Endodermal cell (in vitro differentiated cells): ENCODE results near the gene RASSF4. TPM values are rescaled to one million over a fixed set of nuclear protein-coding genes. Genes with fewer than 3 reads are reported as not detected.

Source experiments
- DNase-seq: peaks from one replicate; pipeline ENCODE4 v3.0.0-alpha.2; 2017
- H3K27ac ChIP-seq: 2 replicates; pipeline ENCODE4 v1.5.1; 2013; ENCODE audit warnings: mild to moderate bottlenecking, low read depth, low read length, moderate library complexity
- H3K27me3 ChIP-seq: 2 replicates; pipeline ENCODE4 v1.6.1; 2013; ENCODE audit warnings: mild to moderate bottlenecking, low read length, moderate library complexity; ENCODE audit not compliant: insufficient read depth, control insufficient read depth, poor library complexity, severe bottlenecking
- H3K36me3 ChIP-seq: 2 replicates; pipeline ENCODE4 v1.7.0; 2013; ENCODE audit warnings: mild to moderate bottlenecking, low read length, moderate library complexity; ENCODE audit not compliant: control insufficient read depth, insufficient read depth
- H3K4me1 ChIP-seq: one replicate; pipeline ENCODE4 v1.7.0; 2013; ENCODE audit warnings: low read length; ENCODE audit not compliant: control insufficient read depth, insufficient read depth
- H3K4me3 ChIP-seq: 2 replicates; pipeline ENCODE4 v1.5.1; 2013; ENCODE audit warnings: mild to moderate bottlenecking, low read length, moderate library complexity
- H3K9ac ChIP-seq: 2 replicates; pipeline ENCODE4 v1.6.1; 2013; ENCODE audit warnings: mild to moderate bottlenecking, low read length, moderate library complexity; ENCODE audit not compliant: poor library complexity, severe bottlenecking; ENCODE audit errors: extremely low read depth
- H3K9me3 ChIP-seq: 2 replicates; pipeline ENCODE4 v1.6.1; 2013; ENCODE audit warnings: mild to moderate bottlenecking, low read length, moderate library complexity; ENCODE audit not compliant: control insufficient read depth
- H3K27ac Mint-ChIP-seq: 2 replicates; pipeline ENCODE4 v1.8.0; 2020; ENCODE audit warnings: mixed read lengths
- H3K27me3 Mint-ChIP-seq: 2 replicates; pipeline ENCODE4 v1.8.0; 2021; ENCODE audit warnings: mild to moderate bottlenecking, mixed read lengths; ENCODE audit not compliant: insufficient read depth
- H3K36me3 Mint-ChIP-seq: 2 replicates; pipeline ENCODE4 v1.8.0; 2020; ENCODE audit warnings: low read depth, mixed read lengths
- H3K4me1 Mint-ChIP-seq: 2 replicates; pipeline ENCODE4 v1.8.0; 2020; ENCODE audit warnings: mixed read lengths
- H3K4me3 Mint-ChIP-seq: 2 replicates; pipeline ENCODE4 v1.8.0; 2020; ENCODE audit warnings: mild to moderate bottlenecking, moderate library complexity, mixed read lengths
- H3K9me3 Mint-ChIP-seq: 2 replicates; pipeline ENCODE4 v1.8.0; 2020; ENCODE audit warnings: mild to moderate bottlenecking, mixed read lengths
- WGBS, 2 experiments: methylation state at CpG; one replicate each; pipeline versions ENCODE4 v1.1.5 to v1.1.7; 2013; ENCODE audit warnings: missing lambda C conversion rate in 2 of 2, mixed read lengths in 1 of 2; ENCODE audit not compliant: insufficient coverage in 1 of 2, insufficient read length in 1 of 2; 5-methylcytosine and 5-hydroxymethylcytosine counted together
- total RNA-seq, 2 donors: library from RNA; stranded (reverse); fragmentation: NEBNext Ultra II Directional in 1 of 2; extraction: Animal tissue kit (Norgen Biotek cat#: 25700) in 1 of 2; gene quantifications; 2 replicates in 1 of 2; 3 replicates in 1 of 2; pipeline ENCODE4 v1.2.1, GENCODE V29; 2021
- TF ChIP-seq, protein P1 (sequence below): fragments of 200-600 bp; sonication (generic); conservative IDR thresholded peaks from 2 replicates; pipeline ENCODE4 v1.5.0; 2021; ENCODE audit warnings: antibody characterized with exemption, mild to moderate bottlenecking

Gene RASSF4
- total RNA-seq, 2 donors from 2014 or later, result 5.2 to 14.1 TPM

- Mint-ChIP-seq H3K9me3 (peaks cover 2% of the 10 kb centered on the region), H3K4me3 (no peak overlapping the region), H3K36me3 (peaks cover 8% of the 10 kb centered on the region), H3K27ac (no peak overlapping the region), H3K4me1 (peaks cover 30% of the 10 kb centered on the region), H3K27me3 (peaks cover 12% of the 10 kb centered on the region)
- H3K27ac ChIP-seq, result no peak overlapping the region
- H3K36me3 ChIP-seq, result no peaks in the 10 kb centered on the region
- TF ChIP-seq, protein P1, sequence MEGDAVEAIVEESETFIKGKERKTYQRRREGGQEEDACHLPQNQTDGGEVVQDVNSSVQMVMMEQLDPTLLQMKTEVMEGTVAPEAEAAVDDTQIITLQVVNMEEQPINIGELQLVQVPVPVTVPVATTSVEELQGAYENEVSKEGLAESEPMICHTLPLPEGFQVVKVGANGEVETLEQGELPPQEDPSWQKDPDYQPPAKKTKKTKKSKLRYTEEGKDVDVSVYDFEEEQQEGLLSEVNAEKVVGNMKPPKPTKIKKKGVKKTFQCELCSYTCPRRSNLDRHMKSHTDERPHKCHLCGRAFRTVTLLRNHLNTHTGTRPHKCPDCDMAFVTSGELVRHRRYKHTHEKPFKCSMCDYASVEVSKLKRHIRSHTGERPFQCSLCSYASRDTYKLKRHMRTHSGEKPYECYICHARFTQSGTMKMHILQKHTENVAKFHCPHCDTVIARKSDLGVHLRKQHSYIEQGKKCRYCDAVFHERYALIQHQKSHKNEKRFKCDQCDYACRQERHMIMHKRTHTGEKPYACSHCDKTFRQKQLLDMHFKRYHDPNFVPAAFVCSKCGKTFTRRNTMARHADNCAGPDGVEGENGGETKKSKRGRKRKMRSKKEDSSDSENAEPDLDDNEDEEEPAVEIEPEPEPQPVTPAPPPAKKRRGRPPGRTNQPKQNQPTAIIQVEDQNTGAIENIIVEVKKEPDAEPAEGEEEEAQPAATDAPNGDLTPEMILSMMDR, result no peak
- H3K4me1 ChIP-seq, result peaks cover 5% of the 10 kb centered on the region
- no peaks in the 10 kb centered on the region for H3K9me3 ChIP-seq
- WGBS, 2 experiments, result 90% methylated on average over 4 of the region's 4 CpGs
- peak; percentile 9 for DNase-seq
- no peak overlapping the region for H3K4me3 ChIP-seq
- peaks cover 5% of the 10 kb centered on the region for H3K27me3 ChIP-seq
- no peak overlapping the region for H3K9ac ChIP-seq
Measured at GRCh38 chr10:44956226-44956625, 3.4 kb upstream of the RASSF4 start.

DNA sequence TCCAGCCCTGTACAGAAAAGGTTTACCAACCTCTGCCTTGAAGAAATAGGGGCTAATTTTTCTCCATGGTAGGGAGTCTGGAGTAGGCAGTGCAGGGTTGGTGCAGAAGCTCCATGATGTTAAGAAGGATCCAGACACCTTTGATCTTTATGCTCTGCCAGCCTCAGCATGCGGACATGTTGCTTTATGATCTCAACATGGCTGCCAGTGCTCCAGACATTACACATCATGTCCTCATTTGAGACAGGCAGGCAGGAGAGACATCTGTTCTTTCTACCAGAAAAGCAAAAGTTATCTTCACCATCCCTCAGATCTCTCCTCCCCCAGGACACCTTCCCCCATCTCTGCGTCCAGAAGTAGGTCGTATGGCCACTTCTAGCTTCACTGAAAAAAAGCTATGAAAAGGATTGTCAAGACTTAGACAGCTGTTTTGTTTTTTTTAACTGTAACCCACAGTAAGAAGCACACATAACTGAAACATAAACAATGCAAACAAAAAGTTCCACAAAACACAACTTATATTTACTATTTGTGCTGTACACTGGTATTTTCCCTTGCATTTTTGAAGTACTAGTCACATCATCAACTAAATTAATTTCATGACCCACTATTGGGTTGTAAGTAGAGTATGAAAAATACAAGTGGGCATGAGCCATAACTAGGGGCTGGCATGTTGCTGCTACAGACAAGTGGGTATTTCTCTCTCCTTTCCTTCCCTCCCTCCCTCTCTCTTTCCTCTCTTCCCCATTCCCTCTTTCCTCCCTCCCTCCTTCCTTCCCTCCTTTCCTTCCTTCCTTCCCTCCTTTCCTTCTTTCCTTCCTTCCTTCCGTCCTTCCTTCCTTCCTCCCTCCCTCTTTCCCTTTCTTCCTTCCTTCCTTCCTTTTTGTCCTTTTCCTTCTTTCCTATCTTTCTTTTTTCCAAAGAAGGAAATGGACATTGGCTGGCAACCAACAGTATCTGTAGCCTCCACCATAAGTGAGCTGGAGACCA lies 2.6 kb upstream of the RASSF4 start:
- TF ChIP-seq, protein P1, result no peak
- 91 to 98% methylated on average over 4 of the region's 4 CpGs for WGBS, 2 experiments
- H3K36me3 ChIP-seq, result no peaks in the 10 kb centered on the region
- Mint-ChIP-seq H3K4me1 (peaks cover 30% of the 10 kb centered on the region), H3K27me3 (peaks cover 16% of the 10 kb centered on the region), H3K27ac (no peak overlapping the region), H3K9me3 (peaks cover 2% of the 10 kb centered on the region), H3K36me3 (peaks cover 8% of the 10 kb centered on the region), H3K4me3 (no peak overlapping the region)
- H3K27me3 ChIP-seq, result peaks cover 9% of the 10 kb centered on the region
- no peak overlapping the region for H3K4me3 ChIP-seq
- DNase-seq, result peak; percentile 10
- no peak overlapping the region for H3K9ac ChIP-seq
- peaks cover 5% of the 10 kb centered on the region for H3K4me1 ChIP-seq
- H3K9me3 ChIP-seq, result no peaks in the 10 kb centered on the region
- no peak overlapping the region for H3K27ac ChIP-seq

- H3K27ac Mint-ChIP-seq, result no peak overlapping the region
- Histone ChIP-seq H3K36me3 (no peaks in the 10 kb centered on the region), H3K9ac (peak overlapping the region; percentile 64), H3K27me3 (peaks cover 9% of the 10 kb centered on the region), H3K4me1 (peaks cover 5% of the 10 kb centered on the region), H3K27ac (no peak overlapping the region), H3K9me3 (no peaks in the 10 kb centered on the region), H3K4me3 (peak overlapping the region; percentile 94)
- TF ChIP-seq, protein P1, result no peak
- 67 to 69% methylated on average over 2 to 5 of the region's 5 CpGs for WGBS, 2 experiments
- H3K9me3 Mint-ChIP-seq, result peaks cover 2% of the 10 kb centered on the region
- peaks cover 23% of the 10 kb centered on the region for H3K4me1 Mint-ChIP-seq
- H3K4me3 Mint-ChIP-seq, result peak overlapping the region; percentile 74
- peaks cover 18% of the 10 kb centered on the region for H3K27me3 Mint-ChIP-seq
- peak; percentile 38 for DNase-seq
- H3K36me3 Mint-ChIP-seq, result peaks cover 8% of the 10 kb centered on the region
Measured at GRCh38 chr10:44958196-44958897, 1.3 kb upstream of the RASSF4 start.
